ENCODE results near the gene CFAP299. TPM values are rescaled to one million over a fixed set of nuclear protein-coding genes. Genes with fewer than 3 reads are reported as not detected.

Gene CFAP299
- polyA plus RNA-seq, 1 experiment = 3.3 TPM

GRCh38 chr4:80806472-80806871 lies 470.9 kb downstream of the CFAP299 start:
- Histone ChIP-seq H3K27me3 (ENCODE audit: control insufficient read depth, insufficient read depth, low read length) (no peaks in the 10 kb centered on the region), H3K4me3 (ENCODE audit: low read depth, low read length) (no peak overlapping the region), H3K36me3 (ENCODE audit: control insufficient read depth, insufficient read depth, low read length) (no peaks in the 10 kb centered on the region)
- POLR2A ChIA-PET = no interaction called here
- DNase-seq (ENCODE audit: low read depth) = no peak
- TF ChIP-seq, protein P1, sequence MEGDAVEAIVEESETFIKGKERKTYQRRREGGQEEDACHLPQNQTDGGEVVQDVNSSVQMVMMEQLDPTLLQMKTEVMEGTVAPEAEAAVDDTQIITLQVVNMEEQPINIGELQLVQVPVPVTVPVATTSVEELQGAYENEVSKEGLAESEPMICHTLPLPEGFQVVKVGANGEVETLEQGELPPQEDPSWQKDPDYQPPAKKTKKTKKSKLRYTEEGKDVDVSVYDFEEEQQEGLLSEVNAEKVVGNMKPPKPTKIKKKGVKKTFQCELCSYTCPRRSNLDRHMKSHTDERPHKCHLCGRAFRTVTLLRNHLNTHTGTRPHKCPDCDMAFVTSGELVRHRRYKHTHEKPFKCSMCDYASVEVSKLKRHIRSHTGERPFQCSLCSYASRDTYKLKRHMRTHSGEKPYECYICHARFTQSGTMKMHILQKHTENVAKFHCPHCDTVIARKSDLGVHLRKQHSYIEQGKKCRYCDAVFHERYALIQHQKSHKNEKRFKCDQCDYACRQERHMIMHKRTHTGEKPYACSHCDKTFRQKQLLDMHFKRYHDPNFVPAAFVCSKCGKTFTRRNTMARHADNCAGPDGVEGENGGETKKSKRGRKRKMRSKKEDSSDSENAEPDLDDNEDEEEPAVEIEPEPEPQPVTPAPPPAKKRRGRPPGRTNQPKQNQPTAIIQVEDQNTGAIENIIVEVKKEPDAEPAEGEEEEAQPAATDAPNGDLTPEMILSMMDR (IDR thresholded peaks at IDR 0.05; ENCODE audit: insufficient read depth, low read depth, low read length) = no peak
- CTCF ChIA-PET = no interaction called here

GRCh38 chr4:80809039-80809729 lies 473.7 kb downstream of the CFAP299 start:
- ChIA-PET POLR2A (no interaction called here), CTCF (no interaction called here)
- no peak overlapping the region for H3K4me3 ChIP-seq (ENCODE audit: low read depth, low read length)
- DNase-seq (ENCODE audit: low read depth) = no peak
- H3K27me3 ChIP-seq (ENCODE audit: control insufficient read depth, insufficient read depth, low read length) = no peaks in the 10 kb centered on the region
- TF ChIP-seq, protein P1 (IDR thresholded peaks at IDR 0.05; ENCODE audit: insufficient read depth, low read depth, low read length) = no peak
- H3K36me3 ChIP-seq (ENCODE audit: control insufficient read depth, insufficient read depth, low read length) = no peaks in the 10 kb centered on the region

GRCh38 chr4:80811406-80811805 lies 475.9 kb downstream of the CFAP299 start:
- no peaks in the 10 kb centered on the region for H3K36me3 ChIP-seq (ENCODE audit: control insufficient read depth, insufficient read depth, low read length)
- no peaks in the 10 kb centered on the region for H3K27me3 ChIP-seq (ENCODE audit: control insufficient read depth, insufficient read depth, low read length)
- DNase-seq (ENCODE audit: low read depth) = no peak
- ChIA-PET POLR2A (no interaction called here), CTCF (interaction anchor here (0.6 to 0.7 kb wide), 2 partner anchors 8 to 48 kb away, joined by 3 read pairs; no protein-coding TSS in a partner anchor)
- H3K4me3 ChIP-seq (ENCODE audit: low read depth, low read length) = no peak overlapping the region
- TF ChIP-seq, protein P1 (IDR thresholded peaks at IDR 0.05; ENCODE audit: insufficient read depth, low read depth, low read length) = no peak

GRCh38 chr4:80812145-80812544 lies 476.6 kb downstream of the CFAP299 start:
- ChIA-PET CTCF (interaction anchor here (0.7 kb wide), 1 partner anchor 49 kb away, joined by 3 read pairs; no protein-coding TSS in a partner anchor), POLR2A (no interaction called here)
- Histone ChIP-seq H3K27me3 (ENCODE audit: control insufficient read depth, insufficient read depth, low read length) (no peaks in the 10 kb centered on the region), H3K4me3 (ENCODE audit: low read depth, low read length) (no peak overlapping the region), H3K36me3 (ENCODE audit: control insufficient read depth, insufficient read depth, low read length) (no peaks in the 10 kb centered on the region)
- TF ChIP-seq, protein P1 (IDR thresholded peaks at IDR 0.05; ENCODE audit: insufficient read depth, low read depth, low read length) = no peak
- DNase-seq (ENCODE audit: low read depth) = no peak

DNA sequence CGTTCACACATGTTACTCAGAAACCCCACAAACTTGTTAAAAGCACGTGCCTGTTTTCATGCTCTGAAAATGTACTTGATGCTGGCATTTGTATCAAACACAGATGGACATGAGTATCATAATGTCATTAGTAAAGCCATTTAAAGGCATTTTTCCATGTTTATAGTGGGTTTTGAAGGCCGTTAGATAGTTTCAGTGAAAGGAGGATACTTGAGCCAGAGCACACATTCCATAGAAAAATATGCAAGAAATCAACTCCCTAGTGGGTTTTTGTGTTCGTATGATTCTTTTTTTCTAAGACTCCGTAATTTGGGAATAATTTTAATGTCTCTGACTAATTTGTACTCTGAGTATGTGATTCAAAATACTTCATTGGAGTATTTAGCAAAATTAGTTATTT lies 478.7 kb downstream of the CFAP299 start:
- POLR2A ChIA-PET = no interaction called here
- Histone ChIP-seq H3K36me3 (ENCODE audit: control insufficient read depth, insufficient read depth, low read length) (no peaks in the 10 kb centered on the region), H3K27me3 (ENCODE audit: control insufficient read depth, insufficient read depth, low read length) (no peaks in the 10 kb centered on the region), H3K4me3 (ENCODE audit: low read depth, low read length) (no peak overlapping the region)
- TF ChIP-seq, protein P1 (IDR thresholded peaks at IDR 0.05; ENCODE audit: insufficient read depth, low read depth, low read length) = no peak
- CTCF ChIA-PET = no interaction called here
- no peak for DNase-seq (ENCODE audit: low read depth)

All from BJ (cell line).